SIG-M5 (cell line): ENCODE results near the gene RNF43.

Experiments used
- DNase-seq: peaks from one replicate; lab custom pipeline; 2025; lab: John Stamatoyannopoulos, UW

RNF43 gene

GRCh38 chr17:58417300-58418092 is at the start of gene RNF43:
RNF43 (minus strand) TSS chr17:58417534; CDS start chr17:58415577, 1,957 bp downstream.
- peak; percentile 57 for DNase-seq

- DNase-seq = no peak
Measured at GRCh38 chr17:58455491-58455890, 38.2 kb upstream of the RNF43 start.

GRCh38 chr17:58452738-58453137 is 35.4 kb upstream of the RNF43 start:
- DNase-seq = no peak

GRCh38 chr17:58447039-58447975 is 30.0 kb upstream of the RNF43 start:
- no peak for DNase-seq

- no peak for DNase-seq
Measured at GRCh38 chr17:58446086-58446485, 28.8 kb upstream of the RNF43 start.

- DNase-seq = no peak
Measured at GRCh38 chr17:58436805-58437239, 19.5 kb upstream of the RNF43 start.

GRCh38 chr17:58436245-58436644 is 18.9 kb upstream of the RNF43 start:
- no peak for DNase-seq

GRCh38 chr17:58432806-58433573 is 15.7 kb upstream of the RNF43 start:
- DNase-seq = no peak

GRCh38 chr17:58427807-58428206 is 10.5 kb upstream of the RNF43 start:
- DNase-seq = no peak

- DNase-seq = no peak
Measured at GRCh38 chr17:58421711-58422110, 4.4 kb upstream of the RNF43 start.

- DNase-seq = no peak
Measured at GRCh38 chr17:58420827-58421226, 3.5 kb upstream of the RNF43 start.

GRCh38 chr17:58416937-58417299 is 416 bp downstream of the RNF43 start:
- DNase-seq = no peak

- DNase-seq = no peak
Measured at GRCh38 chr17:58416396-58416795, 938 bp downstream of the RNF43 start.

GRCh38 chr17:58415371-58416055 is 1.8 kb downstream of the RNF43 start:
- DNase-seq = no peak

GRCh38 chr17:58414596-58414997 is 2.7 kb downstream of the RNF43 start:
- DNase-seq = no peak

GRCh38 chr17:58413684-58414083 is 3.6 kb downstream of the RNF43 start:
- no peak for DNase-seq

- no peak for DNase-seq
Measured at GRCh38 chr17:58412961-58413586, 4.3 kb downstream of the RNF43 start.

- no peak for DNase-seq
Measured at GRCh38 chr17:58412064-58412703, 5.2 kb downstream of the RNF43 start.

GRCh38 chr17:58411408-58411894 is 5.9 kb downstream of the RNF43 start:
- no peak for DNase-seq

- no peak for DNase-seq
Measured at GRCh38 chr17:58410714-58411407, 6.5 kb downstream of the RNF43 start.
